HCT116 (cell line): ENCODE measurements around the gene AKR1A1. TPM values are rescaled to one million over a fixed set of nuclear protein-coding genes. Genes with fewer than 3 reads are reported as not detected.

Experiments used
- ATAC-seq: fragments of 200-7000 bp; cut with Tn5 transposase; 2 replicates; pipeline ENCODE4 v1.9.1; 2020; ENCODE audit warnings: mild to moderate bottlenecking, moderate library complexity
- BruUV-seq: library from RNA; stranded (reverse); fragments of 400-500 nt; replicated peaks from 2 replicates; lab custom pipeline; 2021; lab: Mats Ljungman, UMichigan
- CTCF ChIA-PET: fragments of 300-600 bp; sonication (Branson Sonifier 250); formaldehyde crosslinking; loops from one replicate; lab custom pipeline; 2021; ENCODE audit warnings: antibody characterized with exemption; lab: Charles Lee
- POLR2A ChIA-PET: fragments of 300-600, 350-600 bp; sonication (Branson Sonifier 250); formaldehyde crosslinking; loops from one replicate; lab custom pipeline; 2021; ENCODE audit warnings: antibody characterized with exemption; lab: Charles Lee
- RAD21 ChIA-PET, 2 experiments: fragments of 300-600 bp; sonication (Branson Sonifier 250); formaldehyde crosslinking; loops; one replicate each; lab custom pipeline; 2023; ENCODE audit warnings: low total read pairs in 2 of 2; ENCODE audit not compliant: uncharacterized antibody in 2 of 2, unreplicated experiment in 2 of 2, low non-redundant PET in 1 of 2; lab: Charles Lee
- DNase-seq: peaks from one replicate; pipeline ENCODE4 v3.0.0-alpha.2; 2010; ENCODE audit warnings: low read depth, low spot score
- H2AFZ ChIP-seq: fragments of 200-600 bp; shearing (Covaris generic), sonication (generic); 2 replicates; pipeline ENCODE4 v1.6.1; 2017; ENCODE audit warnings: low read depth, mixed run types, mixed read lengths, antibody characterized with exemption, low read length; ENCODE audit not compliant: poor library complexity, severe bottlenecking
- H3K27ac ChIP-seq: 2 replicates; pipeline ENCODE4 v1.5.1; 2012; ENCODE audit warnings: low read depth, low read length
- H3K27me3 ChIP-seq: fragments of 200-600 bp; sonication (generic); 2 replicates; pipeline ENCODE4 v1.6.1; 2016; ENCODE audit warnings: mixed run types, low read length, mixed read lengths; ENCODE audit not compliant: insufficient read depth
- H3K36me3 ChIP-seq, 2 experiments: fragments of 200-500 bp in 1 of 2; fragments of 200-600 bp in 1 of 2; sonication (Bioruptor generic) in 1 of 2; sonication (generic) in 1 of 2; 2 replicates each; pipeline versions ENCODE4 v1.5.1 to v1.6.1; 2014 to 2016; ENCODE audit warnings: low read length in 2 of 2, inconsistent platforms in 1 of 2, mixed read lengths in 1 of 2, mixed run types in 1 of 2; ENCODE audit not compliant: insufficient read depth in 2 of 2, control insufficient read depth in 1 of 2
- H3K4me1 ChIP-seq, 2 experiments: fragments of 200-600 bp in 1 of 2; sonication (generic) in 1 of 2; 2 replicates each; pipeline versions ENCODE4 v1.5.1 to v1.6.1; 2012 to 2017; ENCODE audit warnings: low read length in 2 of 2, inconsistent platforms in 1 of 2, mild to moderate bottlenecking in 1 of 2, mixed read lengths in 1 of 2, mixed run types in 1 of 2, moderate library complexity in 1 of 2; ENCODE audit not compliant: insufficient read depth in 2 of 2, control insufficient read depth in 1 of 2
- H3K4me2 ChIP-seq: fragments of 200-600 bp; sonication (generic); 2 replicates; pipeline ENCODE4 v1.6.1; 2017; ENCODE audit warnings: mixed run types, low read length, mixed read lengths
- H3K4me3 ChIP-seq, 2 experiments: fragments of 200-600 bp in 1 of 2; sonication (generic) in 1 of 2; replicated peaks in 1 of 2; 2 replicates each; pipeline ENCODE4 v1.5.1; 2011 to 2016; ENCODE audit warnings: low read length in 2 of 2, control low read depth in 1 of 2, low read depth in 1 of 2, mild to moderate bottlenecking in 1 of 2, mixed read lengths in 1 of 2, mixed run types in 1 of 2
- H3K79me2 ChIP-seq: fragments of 200-600 bp; sonication (generic); 2 replicates; pipeline ENCODE4 v1.6.1; 2017; ENCODE audit warnings: mild to moderate bottlenecking, mixed run types, low read length, moderate library complexity, mixed read lengths; ENCODE audit not compliant: insufficient read depth
- H3K9ac ChIP-seq: fragments of 200-600 bp; sonication (generic); 2 replicates; pipeline ENCODE4 v1.6.1; 2016; ENCODE audit warnings: low read length, mixed read lengths
- H3K9me2 ChIP-seq: fragments of 200-600 bp; sonication (generic), shearing (Covaris generic); 2 replicates; pipeline ENCODE4 v1.6.1; 2017; ENCODE audit warnings: mixed run types, mild to moderate bottlenecking, moderate library complexity; ENCODE audit not compliant: insufficient read depth
- H3K9me3 ChIP-seq, 2 experiments: fragments of 200-500 bp in 1 of 2; fragments of 200-600 bp in 1 of 2; sonication (Bioruptor generic) in 1 of 2; sonication (generic) in 1 of 2; 2 replicates each; pipeline ENCODE4 v1.6.1; 2014 to 2017; ENCODE audit warnings: low read length in 2 of 2, mixed read lengths in 2 of 2, inconsistent platforms in 1 of 2, low read depth in 1 of 2, mild to moderate bottlenecking in 1 of 2, mixed run types in 1 of 2, moderate library complexity in 1 of 2; ENCODE audit not compliant: control insufficient read depth in 1 of 2, insufficient read depth in 1 of 2
- H4K20me1 ChIP-seq: fragments of 200-600 bp; sonication (generic), shearing (Covaris generic); 2 replicates; pipeline ENCODE4 v1.6.1; 2017; ENCODE audit warnings: mixed run types, mild to moderate bottlenecking, moderate library complexity; ENCODE audit not compliant: insufficient read depth
- CBX3 ChIP-seq: IDR thresholded peaks from 2 replicates; pipeline ENCODE4 v1.6.1; 2012; ENCODE audit warnings: low read depth
- CEBPB ChIP-seq: IDR thresholded peaks from 2 replicates; pipeline ENCODE4 v1.6.1; 2012; ENCODE audit warnings: low read depth
- ELF1 ChIP-seq: IDR thresholded peaks from 2 replicates; pipeline ENCODE4 v1.6.1; 2012; ENCODE audit warnings: low read depth, borderline replicate concordance
- EZH2 ChIP-seq: fragments of 200-600 bp; sonication (generic); IDR thresholded peaks from 2 replicates; pipeline ENCODE4 v1.6.1; 2017; ENCODE audit warnings: antibody characterized with exemption, mixed run types
- EZH2phosphoT487 ChIP-seq: fragments of 200-600 bp; IDR thresholded peaks from 2 replicates; pipeline ENCODE4 v1.6.1; 2018; ENCODE audit warnings: antibody characterized with exemption, borderline replicate concordance
- FOSL1 ChIP-seq: IDR thresholded peaks from 2 replicates; pipeline ENCODE4 v1.6.1; 2012; ENCODE audit warnings: low read depth
- JUND ChIP-seq: IDR thresholded peaks from 2 replicates; pipeline ENCODE4 v1.6.1; 2012
- MAX ChIP-seq: IDR thresholded peaks from 2 replicates; pipeline ENCODE4 v1.6.1; 2012
- POLR2A ChIP-seq: IDR thresholded peaks from 2 replicates; pipeline ENCODE4 v1.7.0; 2011; ENCODE audit warnings: borderline replicate concordance; ENCODE audit not compliant: insufficient read depth, insufficient read length; ENCODE audit errors: extremely low read depth
- RAD21 ChIP-seq: IDR thresholded peaks from 2 replicates; pipeline ENCODE4 v1.6.1; 2012; ENCODE audit warnings: low read depth, mild to moderate bottlenecking
- SIN3A ChIP-seq: IDR thresholded peaks from 2 replicates; pipeline ENCODE4 v1.6.1; 2012; ENCODE audit warnings: low read depth
- SP1 ChIP-seq: IDR thresholded peaks from 2 replicates; pipeline ENCODE4 v1.6.1; 2012; ENCODE audit warnings: low read depth
- SRF ChIP-seq: IDR thresholded peaks from 2 replicates; pipeline ENCODE4 v1.6.1; 2012; ENCODE audit warnings: low read depth
- TCF7L2 ChIP-seq: IDR thresholded peaks from 2 replicates; pipeline ENCODE4 v1.7.0; 2011; ENCODE audit warnings: borderline replicate concordance, inconsistent platforms; ENCODE audit not compliant: insufficient read depth, insufficient read length; ENCODE audit errors: extremely low read depth
- YY1 ChIP-seq: IDR thresholded peaks from 2 replicates; pipeline ENCODE4 v1.6.1; 2011; ENCODE audit warnings: low read length, low read depth, moderate library complexity, mild to moderate bottlenecking; ENCODE audit not compliant: insufficient replicate concordance; ENCODE audit errors: extremely low read depth
- ZBTB33 ChIP-seq: IDR thresholded peaks from 2 replicates; pipeline ENCODE4 v1.6.1; 2011; ENCODE audit warnings: mild to moderate bottlenecking, low read length, moderate library complexity; ENCODE audit not compliant: insufficient replicate concordance; ENCODE audit errors: extremely low read depth
- ZFX ChIP-seq: fragments of 450-650 bp; IDR thresholded peaks from 2 replicates; pipeline ENCODE4 v1.6.1; 2017
- ZNF274 ChIP-seq: fragments of 200-500 bp; sonication (Bioruptor generic); IDR thresholded peaks from 2 replicates; pipeline ENCODE4 v1.6.1; 2014; ENCODE audit warnings: mild to moderate bottlenecking, low read depth, low read length, inconsistent platforms
- intact Hi-C: fragments of 100-400 bp; cut with micrococcal nuclease; formaldehyde crosslinking; loops from 2 replicates; pipeline ENCODE4 v1.10.0; 2022
- total RNA-seq: library from RNA; stranded (reverse); gene quantifications from one replicate; pipeline ENCODE4 v1.2.1, GENCODE V29; 2021; ENCODE audit not compliant: unreplicated experiment
- TF ChIP-seq, protein P1 (sequence below): IDR thresholded peaks from 2 replicates; pipeline ENCODE4 v1.6.1; 2012

AKR1A1 gene
- total RNA-seq, 1 experiment from 2014 or later = 199 TPM

- no peaks in the 10 kb centered on the region for H3K9me3 ChIP-seq
- H3K9me2 ChIP-seq = peaks cover 2% of the 10 kb centered on the region; the same call in 1 of the 2 replicates
- no peak for DNase-seq
- H3K4me2 ChIP-seq = no peak overlapping the region
- no peak for TF ChIP-seq RAD21
- no peak for TF ChIP-seq FOSL1
- no peak for TF ChIP-seq CEBPB
- TF ChIP-seq EZH2phosphoT487 = no peak
- no peak for TF ChIP-seq SP1
- H3K27ac ChIP-seq = no peak overlapping the region
- BruUV-seq = no TSS peak
- no peak overlapping the region for H2AFZ ChIP-seq
- H3K4me1 ChIP-seq = no peaks in the 10 kb centered on the region
- ChIA-PET CTCF (no interaction called here), POLR2A (interaction anchor here (0.7 to 1.8 kb wide), 3 partner anchors 18 to 198 kb away, joined by 3 to 11 read pairs (median 5); partner anchors contain the start of gene PRDX1), RAD21 (interaction anchor here in 1 of 2 experiments (0.6 kb wide), 1 partner anchor 1892 kb away, joined by 5 read pairs; no protein-coding TSS in a partner anchor)
- intact Hi-C loops = no loop called here
- H4K20me1 ChIP-seq = no peaks in the 10 kb centered on the region
- H3K9ac ChIP-seq = no peak overlapping the region
- ATAC-seq = no peak
- H3K4me3 ChIP-seq = no peak overlapping the region
- H3K27me3 ChIP-seq = no peaks in the 10 kb centered on the region
- H3K36me3 ChIP-seq = no peaks in the 10 kb centered on the region
- no peaks in the 10 kb centered on the region for H3K79me2 ChIP-seq
These were observed 6.8 kb upstream of the AKR1A1 start for GRCh38 chr1:45543581-45544417.

DNA sequence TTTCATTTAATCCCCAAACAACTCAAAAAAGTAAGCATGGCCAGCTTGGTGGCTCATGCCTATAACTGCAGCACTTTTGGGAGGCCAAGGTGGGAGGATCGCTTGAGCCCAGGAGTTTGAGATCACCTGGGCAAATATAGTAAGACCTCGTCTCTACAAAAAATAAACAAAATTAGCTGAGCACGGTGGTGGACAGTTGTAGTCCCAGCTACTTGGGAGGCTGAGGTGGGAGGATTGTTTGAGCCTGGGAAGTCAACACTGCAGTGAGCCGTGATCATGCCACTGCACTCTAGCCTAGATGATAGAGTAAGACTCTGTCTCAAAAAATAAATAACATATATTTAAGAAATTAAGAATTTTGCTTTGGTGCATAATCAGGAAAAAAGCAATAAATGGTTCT, 6.1 kb upstream of the AKR1A1 start:
- H3K4me2 ChIP-seq = no peak overlapping the region
- H3K9ac ChIP-seq = no peak overlapping the region
- ATAC-seq = no peak
- RAD21 ChIA-PET = no interaction called here
- intact Hi-C loops = no loop called here
- H3K4me1 ChIP-seq = no peaks in the 10 kb centered on the region; a peak in 1 of 4 replicates
- H3K9me3 ChIP-seq = no peaks in the 10 kb centered on the region
- H3K27me3 ChIP-seq = no peaks in the 10 kb centered on the region
- BruUV-seq = no TSS peak
- no peak overlapping the region for H3K4me3 ChIP-seq
- TF ChIP-seq SRF (no peak), TCF7L2 (no peak), POLR2A (no peak), JUND (no peak), SIN3A (no peak), EZH2 (no peak), YY1 (no peak), CBX3 (no peak), ZBTB33 (no peak), ZFX (no peak), SP1 (no peak), ELF1 (no peak), FOSL1 (no peak), ZNF274 (no peak), MAX (no peak), EZH2phosphoT487 (no peak)
- TF ChIP-seq, protein P1, sequence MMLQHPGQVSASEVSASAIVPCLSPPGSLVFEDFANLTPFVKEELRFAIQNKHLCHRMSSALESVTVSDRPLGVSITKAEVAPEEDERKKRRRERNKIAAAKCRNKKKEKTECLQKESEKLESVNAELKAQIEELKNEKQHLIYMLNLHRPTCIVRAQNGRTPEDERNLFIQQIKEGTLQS = no peak
- no peaks in the 10 kb centered on the region for H3K79me2 ChIP-seq
- no peaks in the 10 kb centered on the region for H3K36me3 ChIP-seq
- no peak overlapping the region for H3K27ac ChIP-seq
- H4K20me1 ChIP-seq = no peaks in the 10 kb centered on the region
- CTCF ChIA-PET = no interaction called here
- DNase-seq = no peak
- H2AFZ ChIP-seq = no peak overlapping the region
- H3K9me2 ChIP-seq = peaks cover 2% of the 10 kb centered on the region; the same call in 1 of the 2 replicates
- POLR2A ChIA-PET = interaction anchor here (0.7 to 1.8 kb wide), 2 partner anchors 23 to 199 kb away, joined by 5 to 11 read pairs; partner anchors contain the start of gene PRDX1
